ENCODE data around the gene MIPOL1. TPM values are rescaled to one million over a fixed set of nuclear protein-coding genes. Genes with fewer than 3 reads are reported as not detected.
"Not testable (repeated sequence)": the region's sequence is repeated elsewhere in the genome, so short reads cannot be mapped to it uniquely, and the experiment has no call there.

MIPOL1 gene
- total RNA-seq, 1 donor from 2014 or later, result 30.8 TPM

GRCh38 chr14:37234222-37234621 is 36.5 kb downstream of the MIPOL1 start:
- DNase-seq (ENCODE audit: low spot score), result no peak

GRCh38 chr14:37236044-37236443 is 38.3 kb downstream of the MIPOL1 start:
- DNase-seq (ENCODE audit: low spot score), result not testable (repeated sequence)

GRCh38 chr14:37237094-37237493 is 39.4 kb downstream of the MIPOL1 start:
- DNase-seq (ENCODE audit: low spot score), result no peak

- no peak for DNase-seq (ENCODE audit: low spot score)
These were observed 40.0 kb downstream of the MIPOL1 start for GRCh38 chr14:37237735-37238200.

- DNase-seq (ENCODE audit: low spot score), result no peak
These were observed 43.5 kb downstream of the MIPOL1 start for GRCh38 chr14:37241198-37241597.

- DNase-seq (ENCODE audit: low spot score), result no peak
These were observed 48.7 kb downstream of the MIPOL1 start for GRCh38 chr14:37246427-37246829.

- no peak for DNase-seq (ENCODE audit: low spot score)
These were observed 50.2 kb downstream of the MIPOL1 start for GRCh38 chr14:37247791-37248461.

- no peak for DNase-seq (ENCODE audit: low spot score)
These were observed 54.0 kb downstream of the MIPOL1 start for GRCh38 chr14:37251775-37252174.

- DNase-seq (ENCODE audit: low spot score), result no peak
These were observed 54.7 kb downstream of the MIPOL1 start for GRCh38 chr14:37252434-37252833.

GRCh38 chr14:37253905-37254304 is 56.2 kb downstream of the MIPOL1 start:
- no peak for DNase-seq (ENCODE audit: low spot score)

GRCh38 chr14:37254411-37254947 is 56.7 kb downstream of the MIPOL1 start:
- no peak for DNase-seq (ENCODE audit: low spot score)

- no peak for DNase-seq (ENCODE audit: low spot score)
These were observed 59.8 kb downstream of the MIPOL1 start for GRCh38 chr14:37257501-37258070.

- no peak for DNase-seq (ENCODE audit: low spot score)
These were observed 64.9 kb downstream of the MIPOL1 start for GRCh38 chr14:37262649-37263048.

GRCh38 chr14:37263656-37264236 is 66.0 kb downstream of the MIPOL1 start:
- DNase-seq (ENCODE audit: low spot score), result no peak

GRCh38 chr14:37268788-37269187 is 71.1 kb downstream of the MIPOL1 start:
- DNase-seq (ENCODE audit: low spot score), result no peak

GRCh38 chr14:37270629-37271028 is 72.9 kb downstream of the MIPOL1 start:
- DNase-seq (ENCODE audit: low spot score), result no peak

- no peak for DNase-seq (ENCODE audit: low spot score)
These were observed 74.8 kb downstream of the MIPOL1 start for GRCh38 chr14:37272569-37272968.

GRCh38 chr14:37274652-37275051 is 76.9 kb downstream of the MIPOL1 start:
- DNase-seq (ENCODE audit: low spot score), result no peak

- DNase-seq (ENCODE audit: low spot score), result no peak
These were observed 78.2 kb downstream of the MIPOL1 start for GRCh38 chr14:37275963-37276362.

- DNase-seq (ENCODE audit: low spot score), result no peak
These were observed 81.2 kb downstream of the MIPOL1 start for GRCh38 chr14:37278636-37279538.

GRCh38 chr14:37279818-37280217 is 82.1 kb downstream of the MIPOL1 start:
- DNase-seq (ENCODE audit: low spot score), result no peak

- DNase-seq (ENCODE audit: low spot score), result no peak
These were observed 87.0 kb downstream of the MIPOL1 start for GRCh38 chr14:37284760-37285159.
